Muscle layer of colon (tissue), 2 donors: ENCODE results near the gene G0S2.

ENCODE experiments used
- H3K27ac ChIP-seq: one replicate; pipeline ENCODE4 v1.7.0; 2013; ENCODE audit warnings: low read depth, mild to moderate bottlenecking, low read length, moderate library complexity
- H3K27me3 ChIP-seq, 2 donors: one replicate each; pipeline ENCODE4 v1.7.0; 2013; ENCODE audit warnings: low read length in 2 of 2, mild to moderate bottlenecking in 2 of 2; ENCODE audit not compliant: insufficient read depth in 2 of 2, control insufficient read depth in 1 of 2
- H3K36me3 ChIP-seq: one replicate; pipeline ENCODE4 v1.7.0; 2013; ENCODE audit warnings: mild to moderate bottlenecking, low read length; ENCODE audit not compliant: insufficient read depth
- H3K4me1 ChIP-seq: one replicate; pipeline ENCODE4 v1.7.0; 2013; ENCODE audit warnings: mild to moderate bottlenecking, low read length; ENCODE audit not compliant: insufficient read depth
- H3K4me3 ChIP-seq, 2 donors: one replicate each; pipeline ENCODE4 v1.7.0; 2013; ENCODE audit warnings: low read length in 2 of 2, low read depth in 1 of 2, mild to moderate bottlenecking in 1 of 2, moderate library complexity in 1 of 2
- H3K9ac ChIP-seq: one replicate; pipeline ENCODE4 v1.7.0; 2013; ENCODE audit warnings: low read length
- H3K9me3 ChIP-seq: one replicate; pipeline ENCODE4 v1.7.0; 2013; ENCODE audit warnings: mild to moderate bottlenecking, low read length
- donor health status: abdominal sarcoma.
- donor health status: Adenocarcinoma of cecum.

Gene G0S2

GRCh38 chr1:209667708-209668107 lies 7.5 kb upstream of the G0S2 start:
- Histone ChIP-seq H3K4me3 (no peak overlapping the region), H3K36me3 (no peaks in the 10 kb centered on the region), H3K27me3 (no peaks in the 10 kb centered on the region), H3K4me1 (no peaks in the 10 kb centered on the region), H3K9ac (no peak overlapping the region), H3K27ac (no peak overlapping the region), H3K9me3 (no peaks in the 10 kb centered on the region)

DNA sequence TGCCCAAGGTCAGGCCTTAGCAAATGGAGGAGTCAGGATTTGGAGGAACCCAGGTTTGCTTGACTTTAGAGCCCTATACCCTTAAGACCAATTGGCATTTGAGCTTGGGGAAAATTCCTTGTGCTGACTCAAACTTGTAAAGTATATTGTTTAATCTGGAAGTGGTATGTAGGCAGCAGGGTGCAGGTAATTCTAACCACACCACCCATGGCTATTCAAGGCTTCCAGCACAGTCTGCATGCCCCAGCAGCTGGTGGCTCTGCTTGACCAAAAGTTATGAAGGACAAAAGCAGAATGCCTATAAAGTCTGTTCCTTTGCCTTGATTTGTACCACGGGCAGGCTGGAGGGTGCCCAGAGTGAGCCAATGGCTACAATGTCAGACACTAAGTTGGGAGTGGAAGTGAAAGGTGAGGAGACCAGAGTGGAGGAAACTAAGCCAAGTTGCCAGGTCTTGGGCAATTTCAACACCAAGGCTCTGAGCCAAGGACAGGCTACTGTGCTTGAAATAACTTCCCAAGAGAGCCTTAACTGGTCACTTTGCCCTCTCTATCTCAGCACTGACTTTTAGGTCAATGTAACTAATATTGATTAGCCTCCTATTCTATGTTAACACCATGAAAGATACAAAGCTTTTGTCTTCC lies 4.7 kb upstream of the G0S2 start:
- H3K9me3 ChIP-seq: no peaks in the 10 kb centered on the region
- no peaks in the 10 kb centered on the region for H3K27me3 ChIP-seq
- H3K9ac ChIP-seq: no peak overlapping the region
- H3K27ac ChIP-seq: no peak overlapping the region
- no peak overlapping the region for H3K4me3 ChIP-seq
- no peaks in the 10 kb centered on the region for H3K36me3 ChIP-seq
- peaks cover 8% of the 10 kb centered on the region for H3K4me1 ChIP-seq

DNA sequence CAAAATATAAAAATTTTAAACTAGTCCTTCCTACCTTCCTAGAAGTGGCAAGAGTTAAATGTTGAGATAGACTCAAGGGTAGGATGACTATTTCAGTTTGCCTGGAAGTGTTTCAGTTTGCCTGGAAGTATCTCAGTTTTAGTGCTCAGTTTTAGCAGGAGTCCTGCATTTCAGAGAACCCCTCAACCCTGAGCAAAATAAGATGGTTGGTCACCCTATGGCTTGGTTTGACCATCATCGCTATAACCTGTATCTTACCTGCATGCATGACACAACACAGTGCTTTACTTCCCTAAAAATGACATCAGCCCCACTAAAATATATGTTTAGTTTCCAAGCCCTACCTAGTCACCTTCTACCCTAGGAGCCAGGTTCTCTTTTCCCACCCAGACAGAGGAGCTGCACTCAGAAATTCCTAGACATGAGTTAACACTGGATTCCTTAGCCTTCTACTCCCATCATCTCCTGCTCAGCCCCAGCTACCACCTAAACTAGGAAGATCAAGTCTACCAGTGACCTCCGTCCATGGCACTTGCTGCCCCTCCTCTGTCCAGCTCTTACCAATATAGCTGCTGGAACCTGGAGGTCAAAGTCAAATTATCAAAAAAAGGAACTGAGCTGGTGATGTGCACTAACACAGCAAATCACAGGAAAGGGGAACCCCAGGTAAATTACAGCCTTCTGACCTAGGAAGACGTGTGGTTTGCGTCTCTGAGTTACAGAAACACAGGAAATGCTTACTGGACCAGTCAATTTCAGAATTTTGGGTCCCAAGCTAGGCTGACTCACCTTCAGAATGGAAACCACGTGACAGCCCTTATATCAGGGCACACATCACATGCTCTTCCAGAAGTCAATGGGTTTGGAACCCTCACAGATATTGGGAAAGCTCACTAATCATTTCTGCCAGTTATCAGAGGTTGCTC lies 2.2 kb upstream of the G0S2 start:
- Histone ChIP-seq H3K9me3 (no peaks in the 10 kb centered on the region), H3K9ac (no peak overlapping the region)

GRCh38 chr1:209673631-209674417 lies 1.4 kb upstream of the G0S2 start:
- H3K27me3 ChIP-seq: no peaks in the 10 kb centered on the region
- H3K4me3 ChIP-seq: no peak overlapping the region
- H3K9me3 ChIP-seq: no peaks in the 10 kb centered on the region
- no peak overlapping the region for H3K9ac ChIP-seq
- no peak overlapping the region for H3K27ac ChIP-seq
- no peaks in the 10 kb centered on the region for H3K36me3 ChIP-seq
- peaks cover 18% of the 10 kb centered on the region for H3K4me1 ChIP-seq

More for the DNA sequence above, 2.2 kb upstream of the G0S2 start:
- no peaks in the 10 kb centered on the region for H3K36me3 ChIP-seq
- no peak overlapping the region for H3K4me3 ChIP-seq
- peaks cover 18% of the 10 kb centered on the region for H3K4me1 ChIP-seq
- no peak overlapping the region for H3K27ac ChIP-seq
- H3K27me3 ChIP-seq: no peaks in the 10 kb centered on the region

DNA sequence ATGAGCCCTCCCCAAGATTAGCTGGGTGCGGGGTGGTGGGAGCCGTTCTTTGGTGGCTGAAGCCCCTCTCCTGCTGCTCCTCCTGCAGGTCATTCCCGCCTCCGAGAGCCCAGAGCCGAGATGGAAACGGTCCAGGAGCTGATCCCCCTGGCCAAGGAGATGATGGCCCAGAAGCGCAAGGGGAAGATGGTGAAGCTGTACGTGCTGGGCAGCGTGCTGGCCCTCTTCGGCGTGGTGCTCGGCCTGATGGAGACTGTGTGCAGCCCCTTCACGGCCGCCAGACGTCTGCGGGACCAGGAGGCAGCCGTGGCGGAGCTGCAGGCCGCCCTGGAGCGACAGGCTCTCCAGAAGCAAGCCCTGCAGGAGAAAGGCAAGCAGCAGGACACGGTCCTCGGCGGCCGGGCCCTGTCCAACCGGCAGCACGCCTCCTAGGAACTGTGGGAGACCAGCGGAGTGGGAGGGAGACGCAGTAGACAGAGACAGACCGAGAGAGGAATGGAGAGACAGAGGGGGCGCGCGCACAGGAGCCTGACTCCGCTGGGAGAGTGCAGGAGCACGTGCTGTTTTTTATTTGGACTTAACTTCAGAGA lies 448 bp downstream of the G0S2 start:
- peaks cover 18% of the 10 kb centered on the region for H3K4me1 ChIP-seq
- no peaks in the 10 kb centered on the region for H3K27me3 ChIP-seq
- peak overlapping the region; percentile 11 to 81 for H3K4me3 ChIP-seq
- H3K27ac ChIP-seq: peak overlapping the region; percentile 70
- no peak overlapping the region for H3K9ac ChIP-seq
- no peaks in the 10 kb centered on the region for H3K9me3 ChIP-seq
- H3K36me3 ChIP-seq: no peaks in the 10 kb centered on the region

GRCh38 chr1:209678981-209679539 lies 3.8 kb downstream of the G0S2 start:
- Histone ChIP-seq H3K27ac (no peak overlapping the region), H3K9ac (no peak overlapping the region), H3K27me3 (no peaks in the 10 kb centered on the region), H3K9me3 (no peaks in the 10 kb centered on the region), H3K4me3 (no peak overlapping the region), H3K4me1 (peaks cover 18% of the 10 kb centered on the region), H3K36me3 (no peaks in the 10 kb centered on the region)

DNA sequence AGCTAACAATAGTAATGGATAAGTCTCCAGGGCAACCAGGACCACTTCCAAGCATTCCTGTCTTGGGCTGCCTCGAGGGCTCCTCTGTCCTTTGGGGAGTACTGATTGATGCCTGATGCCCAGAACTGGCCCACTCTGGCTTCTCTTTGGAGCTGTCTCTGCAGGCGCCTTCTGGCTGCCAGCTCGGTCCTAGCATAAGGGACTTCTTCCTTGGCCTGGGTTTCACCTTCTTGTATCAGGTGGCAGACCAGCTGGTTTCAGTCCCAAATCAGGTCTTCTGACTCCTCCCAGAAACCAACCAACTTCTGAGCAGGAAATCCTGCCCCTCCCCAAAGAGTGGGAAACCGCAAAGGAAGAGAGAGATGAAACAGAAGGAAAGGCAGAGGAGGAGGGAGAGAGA lies 10.6 kb downstream of the G0S2 start:
- Histone ChIP-seq H3K9ac (no peak overlapping the region), H3K4me1 (peaks cover 9% of the 10 kb centered on the region), H3K4me3 (peak overlapping the region in 1 of 2 donors; percentile 1), H3K27me3 (no peaks in the 10 kb centered on the region), H3K27ac (no peak overlapping the region), H3K9me3 (no peaks in the 10 kb centered on the region), H3K36me3 (no peaks in the 10 kb centered on the region)

- Histone ChIP-seq H3K27me3 (no peaks in the 10 kb centered on the region), H3K4me1 (peaks cover 9% of the 10 kb centered on the region), H3K27ac (no peak overlapping the region), H3K9me3 (no peaks in the 10 kb centered on the region), H3K9ac (no peak overlapping the region), H3K36me3 (no peaks in the 10 kb centered on the region), H3K4me3 (no peak overlapping the region)
These were observed 11.1 kb downstream of the G0S2 start for GRCh38 chr1:209686322-209686721.

DNA sequence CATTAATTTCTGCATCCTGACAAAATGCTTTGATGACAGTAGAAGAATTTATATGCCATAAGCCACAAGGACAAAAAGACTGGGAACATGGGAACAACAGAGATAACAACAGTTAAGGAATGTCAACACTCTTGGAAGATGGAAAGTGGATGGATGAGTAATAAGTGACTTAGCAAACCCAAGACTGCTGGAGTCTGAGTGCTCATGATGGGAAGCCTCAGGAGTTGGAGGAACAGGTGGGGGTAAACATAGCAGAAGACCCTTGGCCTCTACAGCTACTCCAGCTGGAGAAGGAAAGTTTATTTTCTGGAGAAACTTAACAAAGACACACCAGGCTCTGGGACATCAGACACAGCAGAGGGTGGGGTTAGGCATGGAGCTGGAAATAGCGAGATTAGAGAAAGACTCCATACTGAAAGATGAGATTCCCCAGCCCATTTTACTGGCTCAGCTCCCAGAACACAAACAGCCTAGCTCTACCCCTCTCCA lies 13.6 kb downstream of the G0S2 start:
- Histone ChIP-seq H3K36me3 (no peaks in the 10 kb centered on the region), H3K9ac (no peak overlapping the region), H3K27me3 (no peaks in the 10 kb centered on the region), H3K9me3 (no peaks in the 10 kb centered on the region), H3K4me3 (no peak overlapping the region), H3K27ac (no peak overlapping the region), H3K4me1 (peaks cover 9% of the 10 kb centered on the region)

DNA sequence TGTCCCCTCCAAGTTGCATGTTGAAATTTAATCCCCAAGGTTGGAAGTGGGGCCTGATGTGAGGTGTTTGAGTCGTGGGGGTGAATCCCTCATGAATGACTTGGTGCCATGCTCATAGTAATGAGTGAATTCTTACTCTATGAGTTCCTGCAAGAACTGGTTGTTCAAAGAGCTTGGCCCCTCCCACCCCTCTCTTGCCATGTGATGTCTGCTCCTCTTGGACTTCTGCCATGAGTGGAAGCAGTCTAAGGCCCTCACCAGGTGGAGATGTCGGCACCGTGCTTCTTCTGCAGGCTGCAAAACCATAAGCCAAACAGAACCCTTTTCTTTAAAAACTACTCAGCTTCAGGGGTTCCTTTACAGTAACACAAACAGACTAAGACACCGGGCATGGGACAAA lies 14.3 kb downstream of the G0S2 start:
- Histone ChIP-seq H3K9me3 (no peaks in the 10 kb centered on the region), H3K27ac (no peak overlapping the region), H3K36me3 (no peaks in the 10 kb centered on the region), H3K4me3 (no peak overlapping the region), H3K27me3 (no peaks in the 10 kb centered on the region), H3K9ac (no peak overlapping the region), H3K4me1 (peaks cover 9% of the 10 kb centered on the region)

GRCh38 chr1:209691237-209691636 lies 16.0 kb downstream of the G0S2 start:
- Histone ChIP-seq H3K9me3 (no peaks in the 10 kb centered on the region), H3K27me3 (no peaks in the 10 kb centered on the region), H3K4me1 (peaks cover 9% of the 10 kb centered on the region), H3K36me3 (no peaks in the 10 kb centered on the region), H3K27ac (no peak overlapping the region), H3K4me3 (no peak overlapping the region), H3K9ac (no peak overlapping the region)
